Activated effector memory CD4-positive, alpha-beta T cell treated with Interleukin-2 at 50 U/mL for 16 hours (primary cell): Measurements from ENCODE around the gene WNT7A.

ENCODE experiments used
- DNase-seq: peaks from one replicate; pipeline ENCODE4 v3.0.0-alpha.2; 2020

WNT7A gene

GRCh38 chr3:13791198-13792050 lies 88.4 kb downstream of the WNT7A start:
- no peak for DNase-seq

- no peak for DNase-seq
Measured at GRCh38 chr3:13790376-13791197, 89.3 kb downstream of the WNT7A start.

DNA sequence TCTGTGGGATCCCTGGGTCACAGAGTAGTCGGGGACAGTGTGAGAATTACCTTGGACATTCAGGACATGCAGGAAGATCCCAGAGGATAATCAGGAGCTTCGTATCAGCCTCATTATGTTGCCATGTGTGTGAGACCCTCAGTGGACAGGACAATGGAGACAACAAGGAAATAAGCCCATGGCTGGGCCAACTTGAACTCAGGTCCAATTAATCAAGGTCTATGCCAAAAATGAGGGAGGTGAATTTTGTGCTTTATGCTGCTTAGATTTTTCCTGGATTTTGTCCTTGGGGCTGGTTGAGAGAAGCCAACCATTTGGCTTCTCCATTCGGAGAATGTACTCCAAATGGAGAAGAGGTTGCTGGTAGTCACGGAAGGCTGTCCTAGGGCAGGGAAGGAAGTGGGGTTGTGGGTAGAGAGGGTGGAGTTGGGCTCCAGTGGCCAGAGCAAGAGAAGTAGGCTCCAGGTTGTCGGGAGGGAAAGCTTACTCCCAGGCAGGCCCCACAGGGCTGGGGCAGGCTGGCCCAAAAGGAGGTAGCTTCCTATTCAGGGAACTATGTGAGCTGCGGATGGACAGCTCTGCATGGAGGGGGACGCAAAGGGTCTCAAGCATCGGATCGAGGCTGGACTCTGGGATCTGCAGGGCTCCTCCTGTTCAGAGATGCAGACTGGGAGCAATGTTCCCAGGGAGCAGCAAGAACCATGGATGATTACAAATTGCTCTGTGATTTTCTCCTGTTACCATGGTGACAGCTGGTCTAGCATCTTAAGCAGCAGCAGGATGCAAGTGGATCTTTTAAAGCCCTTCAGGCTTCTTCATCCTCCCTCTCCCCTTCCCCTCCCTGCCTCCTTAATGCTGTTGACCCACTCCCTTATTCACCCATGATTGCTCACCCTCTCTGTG lies 91.1 kb downstream of the WNT7A start:
- no peak for DNase-seq

DNA sequence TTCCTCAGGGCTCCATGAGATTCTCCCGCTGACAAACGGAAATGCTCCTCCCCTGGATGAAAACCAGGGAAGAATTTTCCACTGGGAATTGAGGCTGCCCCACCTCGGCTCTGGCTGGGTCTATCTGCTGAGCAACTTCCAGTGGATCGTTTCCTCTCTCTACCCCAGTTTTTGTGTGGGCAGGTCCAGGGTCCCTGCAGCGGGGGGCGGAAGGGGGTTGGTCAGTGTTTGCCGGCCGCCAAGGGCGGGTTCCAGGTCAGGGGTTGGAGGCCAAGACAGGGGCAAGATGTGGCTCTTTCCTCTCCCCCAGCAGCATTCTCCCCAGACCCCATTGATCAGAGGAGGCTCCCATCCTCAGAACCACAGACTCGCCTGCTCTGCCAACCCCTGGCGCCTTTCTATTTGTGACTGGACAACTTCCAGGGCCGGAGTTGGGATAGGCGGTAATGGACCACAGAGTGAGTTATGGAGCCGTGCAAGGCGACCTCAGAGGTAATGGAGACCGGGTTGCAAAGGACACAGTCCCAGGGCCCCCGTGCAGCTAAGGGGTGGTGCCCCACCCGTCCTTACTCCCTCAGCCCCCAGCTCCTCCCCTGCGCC lies 92.2 kb downstream of the WNT7A start:
- DNase-seq: no peak

DNA sequence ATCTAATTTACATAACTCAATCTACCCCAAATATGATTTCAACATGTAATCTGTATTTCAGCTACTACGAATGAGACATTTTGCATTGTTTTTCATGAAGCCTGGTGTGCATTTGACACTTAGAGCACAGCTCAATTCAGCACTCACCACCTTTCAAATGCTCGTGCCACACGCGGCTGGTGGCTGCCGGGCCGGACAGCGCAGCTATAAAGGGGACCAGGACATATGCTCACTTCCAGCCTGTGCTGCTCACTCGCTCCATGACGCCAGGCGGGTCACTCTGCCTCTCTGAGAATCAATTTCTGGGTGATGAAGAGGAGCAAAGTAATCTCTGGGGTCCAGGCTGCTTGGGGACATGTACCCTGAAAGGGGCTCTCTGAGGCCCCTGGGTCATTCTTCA lies 93.1 kb downstream of the WNT7A start:
- no peak for DNase-seq

DNA sequence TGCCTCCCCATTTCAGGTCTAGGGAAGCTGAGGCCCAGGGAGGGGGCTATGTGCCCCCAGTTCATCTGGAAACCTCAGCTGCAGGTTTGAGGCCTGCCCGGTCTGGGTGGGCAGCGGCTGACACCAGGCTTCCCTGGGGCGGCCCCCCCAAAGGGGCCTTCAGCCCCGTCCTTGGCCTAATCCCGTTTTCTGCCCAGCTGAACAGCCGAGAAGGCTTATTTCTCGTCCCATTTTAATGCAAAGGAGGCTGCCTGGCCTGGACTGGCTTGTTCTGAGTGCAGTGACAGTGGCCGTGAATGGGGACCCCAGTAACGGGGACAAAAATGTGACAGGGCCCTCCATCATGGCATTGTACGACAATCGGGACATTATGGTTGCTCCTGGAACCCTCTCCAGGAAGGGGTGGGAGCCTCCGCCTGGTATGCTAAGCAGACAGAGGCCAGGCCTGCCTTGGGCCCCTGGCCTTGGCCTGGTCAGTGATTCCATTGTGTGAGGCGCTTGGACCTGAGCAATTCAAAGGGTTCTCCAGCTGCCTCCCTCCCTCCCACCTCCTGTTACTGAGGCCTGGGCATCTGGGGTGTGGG lies 93.9 kb downstream of the WNT7A start:
- DNase-seq: no peak

GRCh38 chr3:13785351-13785750 lies 94.5 kb downstream of the WNT7A start:
- DNase-seq: no peak

GRCh38 chr3:13783476-13783875 lies 96.4 kb downstream of the WNT7A start:
- no peak for DNase-seq

- no peak for DNase-seq
Measured at GRCh38 chr3:13782501-13782900, 97.4 kb downstream of the WNT7A start.

DNA sequence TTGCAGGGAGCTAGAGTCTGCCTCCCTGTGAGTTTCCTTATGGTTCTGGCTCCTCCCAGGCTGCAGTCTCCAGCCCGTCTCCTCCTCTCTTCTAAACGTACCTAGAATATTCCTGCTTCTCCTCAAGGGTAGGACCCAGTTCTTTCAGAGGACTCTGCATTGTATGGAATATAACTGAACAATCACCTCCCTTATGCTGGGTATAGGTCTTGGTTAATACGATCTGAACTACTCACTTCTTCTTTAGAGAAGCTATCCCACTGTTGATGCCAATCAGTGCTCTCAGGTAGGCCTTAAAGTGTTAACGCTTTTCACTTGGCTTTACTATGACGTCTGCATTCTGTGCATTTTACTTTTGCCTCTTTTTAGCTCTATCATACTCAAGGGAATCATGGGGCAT lies 98.5 kb downstream of the WNT7A start:
- no peak for DNase-seq

GRCh38 chr3:13780432-13781176 lies 99.3 kb downstream of the WNT7A start:
- DNase-seq: no peak

- DNase-seq: no peak
Measured at GRCh38 chr3:13776253-13777050, 103.4 kb downstream of the WNT7A start.

GRCh38 chr3:13772885-13773745 lies 106.8 kb downstream of the WNT7A start:
- no peak for DNase-seq

DNA sequence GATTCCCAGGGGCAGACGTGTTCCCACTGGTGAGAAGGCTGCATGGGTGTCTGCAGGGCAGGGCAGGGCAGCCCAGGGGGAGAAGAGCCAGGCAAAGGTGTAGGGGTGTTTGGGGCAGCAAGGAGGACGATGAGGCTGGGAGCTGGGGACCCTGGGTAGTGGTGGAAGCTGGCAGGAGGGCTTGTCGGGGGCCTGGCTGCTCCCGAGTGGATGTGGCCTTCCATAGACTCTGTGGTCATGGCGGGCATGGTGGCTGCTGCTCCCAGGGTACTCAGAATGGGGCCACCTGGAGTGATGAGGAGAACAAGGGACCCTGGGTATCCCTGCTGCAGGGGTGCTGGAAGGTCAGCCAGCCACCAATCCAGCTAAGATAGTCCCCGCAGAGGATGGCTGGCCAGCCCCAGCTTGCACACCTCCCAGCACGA lies 107.5 kb downstream of the WNT7A start:
- no peak for DNase-seq

DNA sequence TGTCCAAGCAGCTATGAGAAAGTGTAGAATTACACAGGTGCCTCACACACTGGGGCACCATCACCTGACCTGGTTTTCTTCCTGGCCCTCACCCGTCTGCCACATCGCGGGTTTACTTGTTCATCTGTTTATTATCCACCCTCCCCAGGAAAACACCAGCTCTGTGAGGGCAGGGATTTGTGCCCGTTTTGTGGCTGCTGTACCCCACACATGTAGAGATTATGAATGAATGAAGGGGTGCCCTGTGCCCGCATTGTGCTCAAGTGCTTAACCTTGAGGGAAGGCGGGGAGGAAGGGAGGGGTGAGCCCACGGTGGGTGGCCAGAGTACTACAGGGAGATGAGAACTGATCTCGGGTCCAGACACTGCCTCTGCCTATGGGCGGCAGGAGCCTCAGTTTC lies 108.4 kb downstream of the WNT7A start:
- DNase-seq: no peak

- no peak for DNase-seq
Measured at GRCh38 chr3:13770170-13771169, 109.4 kb downstream of the WNT7A start.

- no peak for DNase-seq
Measured at GRCh38 chr3:13769422-13769821, 110.4 kb downstream of the WNT7A start.

- DNase-seq: no peak
Measured at GRCh38 chr3:13768453-13768852, 111.4 kb downstream of the WNT7A start.
